Hepatic stellate cell (primary cell): ENCODE results near the gene ZNF808.
"Not testable (repeated sequence)": the region's sequence is repeated elsewhere in the genome, so short reads cannot be mapped to it uniquely, and the experiment has no call there.

Experiments used
- DNase-seq: peaks from one replicate; pipeline ENCODE4 v3.0.0; 2011; ENCODE audit warnings: low spot score

ZNF808 gene

DNA sequence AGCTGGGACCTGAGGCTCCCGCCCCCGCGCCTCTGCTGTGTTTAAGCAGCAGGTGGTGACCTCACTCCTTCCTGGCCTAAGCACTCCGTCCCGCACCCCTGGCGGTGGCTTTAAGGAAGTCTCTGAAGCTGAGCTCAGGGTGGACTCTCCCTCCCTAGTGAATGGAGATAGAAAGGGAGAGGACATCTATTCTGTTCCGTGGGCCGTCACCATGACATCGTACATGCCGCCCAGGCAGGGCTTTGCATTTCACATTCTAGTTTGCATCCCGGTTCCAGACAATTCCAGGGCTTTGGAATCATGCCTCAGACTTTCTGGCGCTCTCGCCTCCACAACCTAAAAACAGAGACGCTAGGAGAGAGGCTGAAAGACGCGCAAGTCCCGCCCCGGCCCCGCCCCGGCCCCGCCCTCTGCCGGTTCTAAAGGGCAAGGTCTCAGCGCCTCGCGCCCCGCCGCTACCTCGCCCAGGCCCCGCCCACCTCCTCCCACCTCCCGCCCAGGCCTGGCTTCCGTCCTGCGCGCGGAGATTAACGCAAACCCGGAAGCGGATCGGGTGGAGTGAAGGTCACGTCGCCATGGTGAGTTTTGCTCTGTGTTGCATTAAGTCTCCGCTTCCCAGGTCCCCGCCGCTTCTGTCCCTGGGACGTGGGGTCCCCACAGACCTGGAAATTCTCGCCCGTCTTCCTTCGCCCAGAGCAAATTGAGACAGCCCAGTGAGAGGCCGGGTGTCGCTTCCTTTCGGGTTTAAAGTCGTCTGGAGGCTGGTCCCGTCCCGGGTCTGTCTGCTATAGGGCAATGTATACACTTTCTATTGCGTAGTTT is at the start of gene ZNF808:
TSS of gene ZNF808 (plus strand) at position 535 of the 822 bp plus-strand sequence. CDS start 15,617 bp downstream, outside the sequence.
- peak; percentile 91 for DNase-seq

DNA sequence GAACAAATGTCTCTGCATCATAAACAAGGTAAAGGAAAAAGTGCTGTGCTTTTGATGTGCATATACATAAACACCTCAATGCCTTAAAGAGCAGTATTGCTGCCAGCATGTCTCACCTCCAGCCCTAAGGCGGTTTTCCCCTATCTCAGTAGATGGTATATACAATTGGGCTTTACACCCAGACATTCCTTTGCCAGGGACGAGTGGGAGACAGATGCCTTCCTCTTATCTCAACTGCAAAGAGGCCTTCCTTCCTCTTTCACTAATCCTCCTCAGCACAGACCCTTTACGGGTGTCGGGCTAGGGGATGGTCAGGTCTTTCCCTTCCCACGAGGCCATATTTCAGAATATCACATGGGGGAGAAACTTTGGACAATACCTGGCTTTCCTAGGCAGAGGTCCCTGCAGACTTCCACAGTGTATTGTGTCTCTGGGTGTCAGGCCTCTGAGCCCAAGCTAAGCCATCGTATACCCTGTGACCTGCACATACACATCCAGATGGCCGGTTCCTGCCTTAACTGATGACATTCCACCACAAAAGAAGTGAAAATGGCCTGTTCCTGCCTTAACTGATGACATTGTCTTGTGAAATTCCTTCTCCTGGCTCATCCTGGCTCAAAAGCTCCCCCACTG is 43.2 kb upstream of the ZNF808 start:
- not testable (repeated sequence) for DNase-seq

DNA sequence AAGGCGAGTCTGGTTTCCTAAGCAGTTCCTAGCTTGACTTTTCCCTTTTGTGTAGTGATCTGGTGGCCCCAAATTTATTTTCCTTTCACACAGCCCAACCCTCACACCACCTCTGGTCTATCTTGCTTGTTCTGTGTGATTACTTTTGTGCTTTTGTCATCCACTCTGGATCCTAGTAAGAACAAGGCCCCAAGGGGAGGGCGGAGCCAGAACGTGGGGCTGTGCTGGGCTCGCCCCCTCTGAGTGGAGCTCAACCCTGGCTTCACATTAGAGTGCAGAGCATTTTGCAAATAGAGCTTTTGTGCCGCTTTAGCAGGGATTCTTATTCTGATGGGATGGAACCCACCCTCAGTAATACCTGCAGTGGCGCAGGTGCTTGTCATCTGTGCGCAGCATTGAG is 42.4 kb upstream of the ZNF808 start:
- DNase-seq, result not testable (repeated sequence)

DNA sequence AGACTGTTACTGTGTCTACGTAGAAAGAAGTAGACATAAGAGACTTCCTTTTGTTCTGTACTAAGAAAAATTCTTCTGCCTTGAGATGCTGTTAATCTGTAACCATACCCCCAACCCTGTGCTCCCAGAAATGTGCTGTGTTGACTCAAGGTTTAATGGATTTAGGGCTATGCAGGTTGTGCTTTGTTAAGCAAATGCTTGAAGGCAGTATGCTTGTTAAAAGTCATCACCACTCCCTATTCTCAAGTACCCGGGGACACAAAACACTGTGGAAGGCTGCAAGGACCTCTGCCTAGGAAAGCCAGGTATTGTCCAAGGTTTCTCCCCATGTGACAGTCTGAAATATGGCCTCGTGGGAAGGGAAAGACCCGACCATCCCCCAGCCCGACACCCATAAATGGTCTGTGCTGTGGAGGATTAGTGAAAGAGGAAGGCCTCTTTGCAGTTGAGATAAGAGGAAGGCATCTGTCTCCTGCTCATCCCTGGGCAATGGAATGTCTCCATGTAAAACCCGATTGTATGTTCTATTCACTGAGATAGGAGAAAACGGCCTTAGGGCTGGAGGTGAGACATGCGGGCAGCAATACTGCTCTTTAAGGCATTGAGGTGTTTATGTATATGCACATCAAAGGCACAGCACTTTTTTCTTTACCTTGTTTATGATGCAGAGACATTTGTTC is 41.8 kb upstream of the ZNF808 start:
- not testable (repeated sequence) for DNase-seq

DNA sequence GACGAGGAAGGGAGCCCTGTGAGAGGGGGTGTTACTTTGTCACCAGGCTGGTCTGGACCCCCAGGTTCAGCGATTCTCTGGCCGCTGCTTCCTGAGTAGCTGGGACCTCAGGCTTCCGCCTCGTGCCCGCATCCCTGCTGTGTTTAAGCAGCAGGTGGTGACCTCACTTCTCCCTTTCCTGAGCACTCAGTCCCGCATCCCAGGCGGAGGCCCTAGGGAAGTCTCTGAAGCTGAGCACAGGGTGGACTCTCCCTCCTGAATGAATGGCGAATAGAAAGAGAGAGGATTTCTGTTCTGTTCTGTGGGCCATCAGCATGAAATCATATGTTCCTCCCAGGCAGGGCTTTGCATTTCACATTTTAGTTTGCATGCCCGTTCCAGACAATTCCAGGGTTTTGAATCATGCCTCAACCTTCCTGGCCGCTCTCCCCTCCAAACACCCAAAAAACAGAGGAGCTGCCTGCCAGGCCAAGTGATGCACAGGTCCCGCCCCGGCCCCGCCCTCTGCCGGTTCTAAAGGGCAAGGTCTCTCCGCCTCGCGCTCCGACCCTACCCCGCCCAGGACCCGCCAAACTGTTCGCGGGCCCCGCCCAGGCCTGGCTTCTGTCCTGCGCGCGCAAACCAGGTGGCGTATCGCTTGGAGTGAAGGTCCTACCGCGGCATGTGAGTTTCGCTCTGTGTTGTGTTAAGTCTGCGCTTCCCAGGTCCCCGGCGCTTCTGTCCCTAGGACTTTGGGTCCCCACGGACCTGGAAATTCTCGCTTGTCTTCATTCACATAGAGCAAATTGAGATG is 35.1 kb upstream of the ZNF808 start:
- no peak for DNase-seq

DNA sequence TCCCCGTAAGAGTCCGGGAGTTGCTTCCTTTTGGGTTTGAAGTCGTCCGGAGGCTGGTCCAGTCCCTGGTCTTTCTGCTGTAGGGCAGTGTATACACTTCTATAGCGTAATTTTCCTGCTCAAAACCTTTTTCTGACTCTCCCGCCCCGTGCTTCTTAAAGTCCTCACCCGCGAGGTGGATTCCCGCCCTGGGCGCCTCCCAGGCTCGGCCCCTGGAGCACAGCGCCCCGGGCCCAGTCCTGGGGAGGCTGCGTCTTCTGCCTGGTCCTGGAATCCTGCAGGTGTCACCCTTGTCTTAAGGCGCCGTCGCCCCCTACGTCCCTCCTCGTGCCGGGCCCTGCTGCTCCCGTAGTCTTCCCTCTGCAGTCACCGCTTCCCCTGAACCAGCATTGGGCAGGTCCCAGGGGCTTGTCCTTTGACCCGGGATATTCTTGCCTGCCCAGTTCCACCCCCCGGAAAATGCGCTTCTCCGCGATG is 34.4 kb upstream of the ZNF808 start:
- DNase-seq, result no peak

DNA sequence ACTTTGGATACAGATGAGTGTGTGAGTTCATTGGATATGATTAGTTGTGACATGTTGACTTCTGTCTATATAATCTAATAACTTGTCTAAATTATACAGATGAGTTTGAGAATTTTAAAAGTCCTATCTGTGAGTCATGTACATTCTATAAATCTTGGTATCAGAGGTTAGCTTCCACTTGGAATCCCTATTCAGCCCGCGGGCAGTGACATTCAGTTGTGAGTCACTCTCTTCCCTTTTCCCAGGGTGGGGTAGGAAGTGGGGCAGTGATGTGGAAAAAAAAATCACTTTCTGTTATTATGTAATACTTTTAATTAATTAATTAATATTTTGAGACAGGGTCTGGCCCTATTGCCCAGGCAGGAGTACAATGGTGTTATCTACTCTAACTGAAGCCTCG is 33.0 kb upstream of the ZNF808 start:
- DNase-seq, result no peak

DNA sequence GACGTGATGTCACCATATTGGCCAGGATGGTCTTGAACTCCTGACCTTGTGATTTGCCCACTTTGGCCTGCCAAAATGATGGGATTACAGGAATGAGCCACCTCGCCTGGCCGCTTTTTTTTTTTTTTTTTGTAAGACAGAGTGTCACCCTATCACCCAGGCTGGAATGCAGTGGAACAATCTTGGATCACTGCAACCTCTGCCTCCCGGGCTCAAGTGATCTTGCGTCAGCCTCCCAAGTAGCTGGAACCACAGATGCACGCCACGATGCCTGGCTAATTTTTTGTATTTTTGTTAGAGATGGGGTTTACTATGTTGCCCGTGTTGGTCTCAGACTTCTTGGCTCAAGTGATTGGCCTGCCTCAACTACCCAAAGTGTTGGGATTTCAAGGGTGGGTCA is 28.9 kb upstream of the ZNF808 start:
- DNase-seq, result no peak

DNA sequence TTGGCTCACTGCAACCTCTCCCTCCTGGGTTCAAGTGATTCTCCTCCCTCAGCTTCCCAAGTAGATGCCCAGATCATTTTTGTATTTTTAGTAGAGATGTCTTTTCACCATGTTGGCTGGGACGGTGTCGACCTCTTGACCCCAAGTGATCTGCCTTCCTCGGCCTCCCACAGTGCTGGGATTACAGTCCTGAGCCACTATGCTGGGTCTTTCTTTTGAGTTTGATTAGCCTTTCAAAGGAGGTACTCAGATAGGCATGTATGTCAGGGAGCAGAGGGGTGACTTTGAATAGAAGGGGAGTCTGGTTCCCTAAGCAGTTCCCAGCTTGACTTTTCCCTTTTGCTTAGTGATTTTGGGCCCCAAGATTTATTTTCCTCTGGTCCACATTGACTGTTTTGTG is 27.0 kb upstream of the ZNF808 start:
- DNase-seq, result not testable (repeated sequence)

DNA sequence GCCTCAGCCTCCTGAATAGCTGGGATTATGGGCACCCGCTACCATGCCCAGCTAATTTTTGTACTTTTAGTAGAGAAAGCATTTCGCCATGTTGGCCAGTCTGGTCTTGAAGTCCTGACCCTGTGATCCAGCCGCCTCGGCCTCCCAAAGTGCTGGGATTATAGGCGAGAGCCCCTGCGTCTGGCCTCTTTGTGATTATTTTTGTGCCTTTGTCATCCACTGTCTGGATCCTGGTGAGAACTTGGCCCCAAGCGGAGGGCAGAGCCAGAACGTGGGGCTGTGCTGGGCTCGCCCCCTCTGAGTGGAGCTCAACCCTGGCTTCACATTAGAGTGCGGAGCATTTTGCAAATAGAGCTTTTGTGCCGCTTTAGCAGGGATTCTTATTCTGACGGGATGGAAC is 26.5 kb upstream of the ZNF808 start:
- DNase-seq, result not testable (repeated sequence)

DNA sequence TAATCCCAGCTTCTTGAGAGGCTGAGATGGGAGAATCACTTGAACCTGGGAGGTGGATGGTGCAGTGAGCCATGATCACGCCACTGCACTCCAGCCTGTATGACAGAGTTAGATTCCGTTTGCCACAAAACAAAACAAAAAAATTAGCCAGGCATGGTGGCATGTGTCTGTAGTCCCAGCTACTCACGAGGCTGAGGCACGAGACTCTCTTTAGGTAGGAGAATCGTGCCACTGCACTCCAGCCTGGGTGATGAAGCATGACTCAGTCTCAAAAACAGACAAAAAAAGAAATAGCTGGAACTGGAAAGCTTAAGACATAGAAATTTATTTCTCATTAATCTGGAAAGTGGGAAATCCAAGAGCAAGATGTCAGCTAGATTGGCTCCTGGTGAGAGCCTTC is 20.2 kb upstream of the ZNF808 start:
- DNase-seq, result no peak

DNA sequence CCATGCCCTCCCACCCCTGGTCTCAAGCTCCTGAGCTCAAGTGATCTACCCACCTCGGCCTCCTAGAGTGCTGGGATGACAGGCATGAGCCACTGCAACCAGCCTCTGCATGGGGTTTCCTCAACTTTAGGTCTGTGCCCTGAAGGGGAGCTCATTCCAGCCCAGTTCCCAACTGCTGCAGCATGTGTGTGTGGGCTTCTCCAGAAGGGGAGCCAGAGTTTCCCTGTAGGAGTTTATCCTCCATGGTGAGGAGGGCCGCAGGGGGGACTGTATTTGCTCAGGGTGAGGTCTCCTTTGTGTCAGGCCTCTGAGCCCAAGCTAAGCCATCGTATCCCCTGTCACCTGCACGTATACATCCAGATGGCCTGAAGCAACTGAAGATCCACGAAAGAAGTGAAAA is 11.3 kb upstream of the ZNF808 start:
- DNase-seq, result no peak

DNA sequence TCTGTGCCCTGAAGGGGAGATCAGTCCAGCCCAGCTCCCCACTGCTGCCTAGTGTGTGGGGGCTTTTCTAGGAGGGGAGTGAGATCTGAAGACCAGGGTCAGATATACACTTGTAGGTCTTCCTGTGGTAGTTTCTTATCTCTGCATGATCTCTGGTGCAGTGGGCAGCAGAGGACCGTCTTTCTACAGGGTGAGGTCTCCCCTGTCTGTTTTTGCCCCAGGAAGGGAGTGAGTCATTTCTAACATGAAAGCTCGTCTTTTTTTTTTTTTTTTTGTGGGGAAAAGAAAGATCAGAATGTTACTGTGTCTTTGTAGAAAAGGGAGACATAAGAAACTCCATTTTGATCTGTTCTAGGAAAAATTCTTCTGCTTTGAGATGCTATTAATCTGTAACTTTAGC is 8.8 kb upstream of the ZNF808 start:
- no peak for DNase-seq

DNA sequence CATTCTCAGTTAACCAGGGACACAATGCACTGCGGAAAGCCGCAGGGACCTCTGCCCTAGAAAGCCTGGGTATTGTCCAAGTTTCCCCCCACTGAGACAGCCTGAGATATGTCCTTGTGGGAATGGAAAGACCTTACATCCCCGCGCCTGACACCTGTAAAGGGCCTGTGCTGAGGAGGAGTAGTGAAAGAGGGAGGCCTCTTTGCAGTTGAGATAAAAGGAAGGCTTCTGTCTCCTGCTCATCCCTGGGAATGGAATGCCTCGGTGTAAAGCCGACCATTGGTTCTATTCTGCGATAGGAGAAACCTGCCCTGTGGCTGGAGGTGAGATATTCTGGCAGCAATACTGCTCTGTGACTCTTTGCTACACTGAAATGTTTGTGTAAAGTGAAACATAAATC is 8.3 kb upstream of the ZNF808 start:
- DNase-seq, result not testable (repeated sequence)

DNA sequence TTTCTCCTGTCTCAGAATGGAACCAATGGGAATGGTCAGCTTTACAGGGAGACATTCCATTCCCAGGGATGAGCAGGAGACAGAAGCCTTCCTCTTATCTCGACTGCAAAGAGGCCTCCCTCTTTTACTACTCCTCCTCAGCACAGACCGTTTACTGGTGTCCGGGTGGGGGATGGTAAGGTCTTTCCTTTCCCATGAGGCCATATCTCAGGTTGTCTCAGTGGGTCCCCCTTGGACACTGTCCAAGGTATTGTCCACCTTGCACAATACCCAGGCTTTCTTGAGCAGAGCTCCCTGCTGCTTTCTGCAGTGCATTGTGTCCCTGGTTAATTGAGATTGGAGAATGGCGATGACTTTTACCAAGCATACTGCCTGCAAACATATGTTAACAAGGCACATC is 7.5 kb upstream of the ZNF808 start:
- DNase-seq, result no peak

DNA sequence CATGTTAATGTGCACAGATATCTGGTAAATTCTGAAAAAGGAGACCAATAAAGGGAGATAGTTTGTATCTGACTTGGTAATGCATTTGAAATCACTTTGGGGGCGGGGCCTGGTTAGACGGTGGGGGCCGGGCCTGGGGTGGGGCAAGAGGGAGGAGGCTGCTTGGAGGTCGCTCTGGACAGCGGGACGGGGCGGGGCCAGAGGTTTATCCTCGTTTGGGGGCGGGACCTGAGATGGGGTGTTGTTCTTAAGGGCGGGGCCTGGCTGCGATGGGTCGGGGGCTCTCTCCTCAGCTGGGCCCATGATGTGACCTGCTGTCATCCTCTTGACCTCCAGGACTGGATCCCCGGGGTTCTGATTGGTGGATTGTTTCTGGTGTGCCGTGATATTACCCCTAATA is 4.9 kb upstream of the ZNF808 start:
- no peak for DNase-seq

DNA sequence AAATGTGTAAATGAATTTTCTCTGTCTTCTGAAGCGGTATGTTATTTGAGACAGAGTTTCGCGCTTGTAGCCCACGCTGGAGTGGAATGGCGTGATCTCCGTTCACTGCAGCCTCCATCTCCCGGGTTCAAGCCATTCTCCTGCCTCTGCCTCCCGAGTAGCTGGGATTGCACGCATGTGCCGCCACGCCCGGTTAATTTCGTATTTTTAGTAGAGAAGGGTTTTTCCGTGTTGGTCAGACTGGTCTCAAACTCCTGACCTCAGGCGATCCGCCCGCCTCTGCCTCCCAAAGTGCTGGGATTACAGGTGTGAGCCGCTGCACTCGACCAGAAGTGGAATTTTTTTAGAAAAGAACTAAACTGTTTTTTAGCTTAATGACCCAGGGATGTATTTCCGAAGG is 3.4 kb upstream of the ZNF808 start:
- DNase-seq, result no peak

DNA sequence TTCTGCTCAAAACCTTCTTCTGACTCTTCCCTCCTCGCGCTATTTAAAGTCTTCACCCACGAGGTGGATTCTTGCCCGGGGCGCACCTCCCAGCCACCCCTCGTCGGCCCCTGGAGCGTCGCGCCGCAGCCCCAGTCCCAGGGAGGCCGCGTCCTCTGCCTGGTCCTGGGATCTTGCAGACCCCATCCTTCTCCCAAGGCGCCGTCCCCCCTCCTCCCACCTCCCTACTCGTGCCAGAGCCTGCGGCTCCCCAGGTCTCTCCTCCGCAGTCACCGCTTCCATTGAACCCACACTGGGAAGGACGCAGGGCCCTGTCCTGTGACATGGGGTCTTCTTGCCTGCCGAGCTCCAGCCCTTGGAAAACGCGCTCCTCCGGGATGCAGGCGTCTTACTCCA is 486 bp downstream of the ZNF808 start:
- DNase-seq, result peak; percentile 26

DNA sequence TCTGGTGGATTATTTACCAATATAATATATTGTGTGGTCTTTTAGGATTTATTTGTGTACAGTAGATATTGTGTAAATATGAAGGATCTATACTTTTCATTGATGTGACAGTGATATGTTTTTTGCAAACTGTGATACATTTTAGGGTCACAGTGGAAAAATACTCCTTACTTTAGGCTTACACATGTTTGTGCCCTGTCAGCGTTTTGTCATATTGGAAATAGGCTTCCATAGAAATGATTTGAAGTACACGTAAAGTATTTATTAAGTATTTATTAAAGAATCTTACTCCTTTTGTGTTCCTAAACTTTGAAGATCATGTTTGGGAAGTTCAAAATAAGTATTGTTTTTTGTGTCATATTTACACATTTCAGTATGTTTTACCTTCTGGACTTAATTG is 5.0 kb downstream of the ZNF808 start:
- DNase-seq, result no peak

DNA sequence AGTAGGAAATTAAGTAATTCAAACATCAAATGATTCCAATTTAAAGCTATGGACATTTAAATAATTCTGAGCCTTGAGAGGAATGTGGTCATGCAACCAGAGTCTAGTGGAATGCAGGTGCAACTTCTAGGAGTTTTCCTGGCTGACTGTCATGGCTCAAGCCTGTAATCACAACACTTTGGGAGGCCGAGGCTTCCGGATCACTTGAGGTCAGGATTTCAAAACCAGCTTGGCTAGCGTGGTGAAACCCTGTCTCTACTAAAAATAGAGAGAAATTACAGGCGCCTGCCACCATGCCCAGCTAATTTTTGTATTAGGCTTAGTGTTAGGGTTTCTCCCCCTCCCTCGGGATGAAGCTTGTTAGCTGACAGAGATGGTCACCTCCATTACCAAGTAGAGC is 6.4 kb downstream of the ZNF808 start:
- no peak for DNase-seq

DNA sequence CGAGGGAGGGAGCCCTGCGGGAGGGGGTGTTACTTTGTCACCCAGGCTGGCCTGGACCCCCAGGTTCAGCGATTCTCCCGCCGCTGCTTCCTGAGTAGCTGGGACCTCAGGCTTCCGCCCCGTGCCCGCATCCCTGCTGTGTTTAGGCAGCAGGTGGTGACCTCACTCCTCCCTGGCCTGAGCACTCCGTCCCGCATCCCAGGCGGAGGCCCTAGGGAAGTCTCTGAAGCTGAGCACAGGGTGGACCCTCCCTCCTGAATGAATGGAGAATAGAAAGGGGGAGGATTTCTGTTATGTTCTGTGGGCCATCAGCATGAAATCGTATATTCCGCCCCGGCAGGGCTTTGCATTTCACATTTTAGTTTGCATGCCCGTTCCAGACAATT is 7.9 kb downstream of the ZNF808 start:
- not testable (repeated sequence) for DNase-seq

DNA sequence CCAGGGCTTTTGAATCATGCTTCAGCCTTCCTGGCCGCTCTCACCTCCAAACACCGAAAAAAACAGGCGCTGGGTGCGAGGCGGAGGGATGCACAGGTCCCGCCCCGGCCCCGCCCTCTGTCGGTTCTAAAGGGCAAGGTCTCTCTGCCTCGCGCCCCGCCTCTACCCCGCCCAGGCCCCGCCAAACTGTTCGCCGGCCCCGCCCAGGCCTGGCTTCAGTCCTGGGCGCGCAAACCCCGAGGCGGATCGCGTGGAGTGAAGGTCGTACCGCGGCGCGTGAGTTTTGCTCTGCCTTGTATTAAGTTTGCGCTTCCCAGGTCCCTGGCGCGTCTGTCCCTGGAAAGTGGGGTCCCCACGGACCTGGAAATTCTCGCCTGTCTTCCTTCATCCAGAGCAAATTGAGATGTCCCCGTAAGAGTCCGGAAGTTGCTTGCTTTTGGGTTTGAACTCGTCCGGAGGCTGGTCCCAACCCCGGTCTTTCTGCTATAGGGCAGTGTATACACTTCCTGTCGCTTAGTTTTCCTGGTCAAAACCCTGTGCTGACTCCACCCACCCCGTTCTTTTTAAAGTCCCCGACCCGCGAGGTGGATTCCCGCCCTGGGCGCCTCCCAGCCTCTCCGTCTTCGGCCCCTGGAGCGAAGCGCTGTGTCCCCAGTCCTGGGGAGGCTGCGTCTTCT is 8.4 kb downstream of the ZNF808 start:
- DNase-seq, result peak; percentile 63
